HG02970 (cell line): ENCODE data around the gene DYSF.
"Not testable (repeated sequence)": the region's sequence is repeated elsewhere in the genome, so short reads cannot be mapped to it uniquely, and the experiment has no call there.

Experiments used
- ATAC-seq: cut with Tn5 transposase; IDR thresholded peaks from one replicate; pipeline ENCODE4 v1.9.1; 2021; ENCODE audit warnings: mild to moderate bottlenecking, moderate library complexity, moderate number of reproducible peaks; ENCODE audit not compliant: unreplicated experiment, low FRiP score

The DYSF gene

DNA sequence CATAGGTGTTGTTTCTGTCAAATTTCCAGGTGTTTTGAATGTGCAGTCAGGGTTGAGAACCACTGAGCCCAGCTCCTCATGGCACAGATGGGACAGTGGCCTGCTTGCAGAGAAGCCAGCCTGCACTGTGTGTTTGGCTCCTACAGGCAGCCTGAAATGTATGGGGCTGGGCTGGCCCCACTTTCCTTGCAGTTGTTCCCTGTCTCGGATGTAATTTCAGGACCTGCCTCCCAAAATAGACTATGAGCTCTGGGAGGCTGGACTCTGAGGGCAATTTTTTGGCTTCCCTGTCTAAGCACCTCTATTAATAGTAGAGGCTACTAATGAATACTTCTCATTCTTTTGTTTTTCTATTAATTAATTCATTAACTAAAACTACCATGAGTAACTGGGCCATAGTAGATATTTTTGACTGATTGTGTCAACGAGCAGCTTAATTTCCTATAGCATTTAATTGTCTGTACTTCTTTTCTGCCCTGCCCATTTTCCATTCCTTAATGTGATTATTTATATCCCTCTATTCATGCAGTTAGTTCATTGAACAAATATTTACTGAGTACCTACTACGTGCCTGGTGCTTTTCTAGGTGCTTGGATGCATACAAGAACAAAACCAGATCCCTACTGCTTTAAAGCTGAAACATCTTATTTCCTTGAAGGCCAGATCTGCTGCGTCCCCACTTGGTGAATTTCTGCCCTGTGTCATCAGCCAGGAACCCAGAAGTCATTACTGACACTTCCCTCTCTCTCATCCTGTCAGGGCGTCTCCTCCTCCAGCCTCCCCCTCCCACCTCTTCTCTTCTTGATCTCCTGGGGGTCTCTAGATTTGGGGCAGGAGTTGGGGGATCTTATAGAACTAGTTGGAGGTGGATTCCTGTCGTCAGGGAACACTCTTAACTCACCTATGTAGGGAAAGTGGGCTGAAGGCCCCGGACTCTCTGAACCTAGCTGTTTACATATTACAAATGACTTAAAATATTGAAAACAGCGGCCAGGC lies 16.3 kb downstream of the DYSF start:
- no peak for ATAC-seq

DNA sequence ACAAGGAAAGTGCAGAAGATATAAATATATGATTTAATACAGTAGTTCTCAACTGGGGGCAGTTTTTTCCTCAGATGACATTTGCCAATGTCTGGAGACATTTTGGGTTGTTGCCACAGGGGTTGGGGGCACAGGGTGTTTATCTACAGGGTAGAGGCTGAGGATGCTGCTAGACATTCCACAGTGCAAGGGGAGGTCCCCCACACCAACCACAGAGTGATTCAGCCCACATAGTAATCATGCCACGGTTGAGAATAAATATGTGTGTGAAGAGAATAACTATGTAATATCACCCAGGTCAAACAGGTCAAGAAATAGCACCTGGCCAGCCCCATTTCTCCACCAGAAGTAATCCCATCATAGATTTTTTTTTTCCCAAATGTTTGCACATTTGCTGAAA lies 17.9 kb downstream of the DYSF start:
- ATAC-seq: no peak

- no peak for ATAC-seq
Measured at GRCh38 chr2:71472019-71472418, 18.7 kb downstream of the DYSF start.

- ATAC-seq: no peak
Measured at GRCh38 chr2:71473346-71474031, 20.1 kb downstream of the DYSF start.

DNA sequence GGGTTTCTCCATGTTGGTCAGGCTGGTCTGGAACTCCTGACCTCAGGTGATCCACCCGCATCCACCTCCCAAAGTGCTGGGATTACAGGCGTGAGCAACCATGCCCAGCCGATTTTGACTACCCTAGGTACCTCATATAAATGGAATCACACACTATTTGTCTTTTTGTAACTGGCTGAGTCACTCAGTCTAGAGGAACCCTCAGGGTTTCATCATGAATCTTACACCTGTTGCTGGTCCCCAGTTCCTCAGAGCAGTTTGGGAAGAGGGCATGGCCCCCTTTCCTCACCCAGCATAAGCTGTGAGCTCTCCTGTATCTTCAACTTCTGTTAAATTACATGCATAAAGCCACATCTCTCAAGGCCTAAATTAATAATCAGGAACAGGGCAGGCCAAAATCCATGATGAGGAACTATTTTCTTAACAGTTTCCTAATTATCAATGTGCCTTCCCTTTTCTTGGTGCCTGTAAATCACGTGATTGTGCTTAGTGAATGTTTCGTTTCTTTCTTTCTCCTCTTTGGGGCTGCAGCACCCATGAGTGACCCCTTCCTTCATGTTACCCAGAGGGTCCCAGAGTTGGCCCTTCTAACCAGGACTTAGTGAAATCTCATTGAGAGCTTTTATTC lies 20.9 kb downstream of the DYSF start:
- no peak for ATAC-seq

DNA sequence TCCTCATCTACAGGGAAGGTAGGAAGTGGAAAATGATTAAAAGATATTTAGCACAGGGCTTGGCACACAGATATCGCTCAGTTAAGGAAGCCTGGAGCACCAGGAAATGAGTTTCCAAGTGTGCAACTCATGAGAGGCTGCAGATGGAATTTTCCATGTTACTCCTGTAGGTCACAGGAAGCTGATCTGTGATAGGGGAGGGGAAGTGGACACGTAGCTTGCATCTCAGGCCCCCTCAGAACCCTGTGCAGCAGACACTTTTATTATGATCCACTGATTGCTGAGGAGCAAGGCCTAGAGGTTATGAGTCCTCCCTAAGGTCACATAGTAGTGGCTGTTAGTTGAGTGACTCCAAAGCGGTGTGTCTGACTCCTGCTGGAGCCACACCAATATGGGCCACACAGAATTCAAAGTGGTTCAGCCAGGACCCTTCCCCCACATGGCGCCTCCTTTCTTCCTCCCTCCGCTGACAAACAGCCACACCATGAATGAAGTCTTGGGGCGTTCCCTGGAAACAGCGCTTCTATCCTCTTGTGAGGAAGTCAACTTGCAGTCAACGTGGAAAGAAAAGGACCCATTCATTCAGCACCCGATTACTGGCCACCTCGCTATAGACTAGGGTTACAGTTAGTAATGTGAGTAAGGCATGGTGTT lies 21.5 kb downstream of the DYSF start:
- no peak for ATAC-seq

DNA sequence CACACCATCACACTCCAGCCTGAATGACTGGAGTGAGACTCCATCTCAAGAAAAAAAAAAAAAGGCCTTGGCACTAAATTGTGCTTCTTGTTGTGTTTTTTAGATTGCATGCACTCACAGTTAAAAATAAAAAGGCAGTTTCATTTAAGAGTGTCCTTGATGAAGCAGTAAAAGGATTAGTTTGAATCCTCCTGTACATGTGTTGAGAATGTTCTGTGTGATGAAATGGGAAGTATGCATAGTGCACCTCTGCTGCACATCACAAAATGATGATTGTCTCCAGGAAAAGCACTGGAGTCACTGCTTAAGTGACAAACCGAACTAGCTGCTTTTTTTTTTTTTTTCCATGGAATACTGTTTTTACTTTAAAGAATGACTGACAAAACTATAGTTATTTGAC lies 23.1 kb downstream of the DYSF start:
- ATAC-seq: no peak

GRCh38 chr2:71477231-71477691 lies 23.9 kb downstream of the DYSF start:
- no peak for ATAC-seq

DNA sequence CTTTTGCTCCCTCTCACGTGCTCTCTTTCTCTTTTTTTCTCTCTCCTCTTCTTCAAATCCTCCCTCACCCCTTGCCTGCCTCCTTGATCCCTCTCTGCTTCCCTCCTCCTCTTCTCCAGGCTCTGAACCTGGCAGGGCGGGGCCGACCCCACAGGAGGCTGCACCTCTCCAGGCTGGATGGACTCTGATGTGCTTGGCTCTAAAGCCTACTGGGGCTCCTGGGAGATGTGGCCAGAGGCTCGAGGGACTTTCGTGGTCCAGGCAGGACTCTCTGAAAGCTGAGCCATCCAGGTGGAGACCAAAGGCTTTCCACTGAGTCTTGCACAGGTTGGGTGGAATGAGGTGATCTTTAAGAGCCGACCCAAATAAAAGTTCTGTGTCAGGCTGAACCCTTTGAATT lies 25.4 kb downstream of the DYSF start:
- no peak for ATAC-seq

GRCh38 chr2:71479261-71479660 lies 25.9 kb downstream of the DYSF start:
- ATAC-seq: no peak

DNA sequence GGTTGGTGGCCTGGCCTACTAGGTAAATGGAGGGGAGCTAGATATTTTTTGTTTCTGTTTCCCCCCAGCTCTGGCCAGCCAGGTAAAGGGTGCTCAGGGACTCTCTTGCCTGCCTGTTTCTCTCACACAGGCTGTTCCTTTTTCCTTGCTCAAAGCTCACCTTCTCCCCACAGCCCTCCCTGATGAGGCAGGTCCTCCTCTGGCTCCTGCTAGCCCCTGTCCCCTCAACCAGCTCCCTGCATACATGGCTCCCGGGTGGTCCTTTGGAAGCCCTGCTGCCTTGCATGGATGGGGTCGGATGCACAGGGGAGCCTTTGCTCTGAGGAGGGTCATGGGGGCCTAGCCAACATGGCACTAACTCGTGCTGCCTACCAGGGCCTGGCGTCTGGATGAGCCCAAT lies 27.8 kb downstream of the DYSF start:
- no peak for ATAC-seq

GRCh38 chr2:71482055-71482454 lies 28.7 kb downstream of the DYSF start:
- ATAC-seq: no peak

DNA sequence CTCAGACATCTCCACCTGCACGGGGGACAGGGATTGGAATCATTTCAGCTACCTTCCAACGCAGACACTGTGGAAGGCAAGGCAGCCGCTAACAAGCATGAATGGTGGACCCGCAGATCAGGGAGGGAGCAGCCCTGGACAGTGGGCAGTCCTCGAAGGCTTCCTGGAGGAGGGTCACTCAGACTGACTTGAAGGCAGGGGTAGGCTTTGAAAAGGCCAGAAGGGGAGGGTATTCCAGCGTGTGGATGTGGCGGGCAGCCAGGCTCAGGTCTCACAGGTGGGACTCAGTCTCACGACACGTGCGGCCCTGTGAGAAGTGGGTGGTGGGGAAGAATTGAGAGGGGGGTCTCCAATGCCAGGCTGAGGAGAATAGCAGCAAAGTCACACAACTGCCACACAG lies 29.9 kb downstream of the DYSF start:
- no peak for ATAC-seq

GRCh38 chr2:71484354-71484753 lies 31.0 kb downstream of the DYSF start:
- no peak for ATAC-seq

DNA sequence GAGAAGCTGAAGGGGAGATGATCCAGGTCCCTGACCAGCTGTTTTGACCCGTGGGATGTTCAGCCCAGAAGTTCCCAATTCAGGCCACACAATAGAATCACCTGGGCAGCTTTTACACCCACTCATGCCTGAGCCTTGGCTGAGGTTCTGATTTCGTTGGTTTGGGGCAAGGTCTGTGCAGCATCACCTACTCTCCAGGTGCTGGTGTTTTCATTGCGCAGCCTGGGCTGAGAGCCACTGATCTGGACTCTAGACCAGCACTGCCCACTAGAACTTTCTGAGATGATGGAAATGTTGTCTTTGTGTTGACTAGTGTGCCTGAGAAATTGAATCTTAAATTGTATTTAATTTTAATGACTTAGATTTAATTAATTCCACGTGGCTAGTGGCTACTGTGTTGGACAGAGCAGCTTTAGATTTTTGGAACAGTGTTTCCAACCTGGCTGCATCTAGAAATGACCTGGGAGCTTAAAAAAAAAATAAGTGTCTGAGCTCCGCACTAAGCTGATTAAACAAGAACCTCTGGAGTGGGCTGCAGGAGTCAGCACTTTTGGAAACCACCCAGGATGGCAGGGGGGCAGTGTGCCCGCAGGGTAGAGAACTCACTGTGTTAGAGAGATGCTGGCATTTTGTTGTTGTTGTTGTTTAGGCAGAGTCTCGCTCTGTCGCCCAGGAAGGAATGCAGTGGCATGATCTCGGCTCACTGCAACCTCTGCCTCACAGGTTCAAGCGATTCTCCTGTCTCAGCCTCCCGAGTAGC lies 33.7 kb downstream of the DYSF start:
- ATAC-seq: no peak

- ATAC-seq: not testable (repeated sequence)
Measured at GRCh38 chr2:71491551-71491950, 38.2 kb downstream of the DYSF start.

DNA sequence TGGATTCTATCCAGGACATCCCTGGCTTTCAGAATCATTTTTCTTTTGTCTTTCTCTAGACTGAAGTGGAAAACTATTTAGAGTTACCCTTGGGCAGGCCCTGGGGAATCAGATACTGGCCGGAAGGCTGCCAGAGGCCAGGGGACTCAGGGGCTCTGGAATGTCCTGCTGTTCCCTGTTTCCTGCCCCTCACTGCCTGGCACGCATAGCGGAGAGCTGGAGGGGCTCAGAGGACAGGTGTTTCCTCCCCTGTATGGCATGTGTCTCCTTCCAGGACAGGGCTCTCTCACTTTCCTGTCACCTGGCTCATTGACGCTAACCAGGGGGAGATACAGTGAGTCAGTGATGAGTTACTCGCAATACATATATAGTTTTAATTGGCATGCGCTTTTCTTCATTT lies 38.8 kb downstream of the DYSF start:
- no peak for ATAC-seq

- no peak for ATAC-seq
Measured at GRCh38 chr2:71494091-71494490, 40.7 kb downstream of the DYSF start.

DNA sequence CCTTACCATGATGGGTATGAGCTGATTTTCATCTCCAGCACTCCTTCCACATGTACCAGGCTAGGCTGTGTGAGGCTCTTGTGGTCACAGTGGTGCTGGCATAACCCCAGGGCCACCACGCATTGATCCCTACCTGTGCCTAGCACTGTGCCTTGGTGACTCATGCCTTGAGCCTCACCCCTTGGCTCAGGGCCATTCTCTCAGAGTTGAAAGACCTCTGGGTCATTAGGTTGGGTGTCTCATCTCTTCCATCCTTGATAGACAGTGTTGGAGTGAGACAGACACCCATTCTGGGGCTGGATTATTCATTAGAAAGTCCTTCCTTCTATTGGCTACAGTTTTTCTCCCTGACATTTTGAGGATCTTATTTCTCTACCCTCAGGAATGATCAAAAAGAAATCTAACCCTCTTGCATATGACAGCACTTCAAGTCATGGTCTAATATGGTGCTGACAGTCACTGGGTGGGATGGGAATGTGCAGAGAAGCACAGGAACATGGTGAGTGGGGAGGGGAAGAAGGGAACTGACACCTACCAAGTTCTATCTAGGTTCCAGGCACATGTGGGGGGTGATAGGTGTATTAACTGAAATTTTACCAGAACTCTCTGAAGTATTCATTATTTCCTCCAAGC lies 41.3 kb downstream of the DYSF start:
- ATAC-seq: no peak
